Lower lobe of right lung (tissue), 2 donors: ENCODE measurements around the gene REPS2. TPM values are rescaled to one million over a fixed set of nuclear protein-coding genes. Genes with fewer than 3 reads are reported as not detected.
A peak's percentile ranks its signal among the peaks of the same experiment; 100 is the strongest.

Experiments
- ATAC-seq, 2 donors: fragments of 200-7000 bp; cut with Tn5 transposase; one replicate each; pipeline ENCODE4 v1.9.1; 2020 to 2022; ENCODE audit warnings: mild to moderate bottlenecking in 2 of 2, moderate library complexity in 2 of 2
- DNase-seq: peaks from one replicate; pipeline ENCODE4 v3.0.0-alpha.2; 2020
- H3K27ac ChIP-seq: fragments of 200-600 bp; one replicate; pipeline ENCODE4 v1.8.0; 2022
- H3K27me3 ChIP-seq: fragments of 200-600 bp; one replicate; pipeline ENCODE4 v1.8.0; 2022; ENCODE audit warnings: low read depth
- H3K36me3 ChIP-seq: fragments of 200-600 bp; one replicate; pipeline ENCODE4 v1.8.0; 2022; ENCODE audit warnings: mild to moderate bottlenecking
- H3K4me1 ChIP-seq: fragments of 200-600 bp; one replicate; pipeline ENCODE4 v1.8.0; 2022
- H3K4me3 ChIP-seq: fragments of 200-600 bp; one replicate; pipeline ENCODE4 v1.8.0; 2022; ENCODE audit warnings: mild to moderate bottlenecking
- H3K9me3 ChIP-seq: fragments of 200-600 bp; one replicate; pipeline ENCODE4 v1.8.0; 2022
- intact Hi-C: fragments of 100-400 bp; cut with DNase I; formaldehyde crosslinking; loops from one replicate; pipeline ENCODE4 v1.11.0; 2022
- total RNA-seq: library from RNA; stranded (reverse); fragmentation: NEBNext Ultra II Directional; extraction: Animal tissue kit (Norgen Biotek cat#: 25700); gene quantifications from one replicate; pipeline ENCODE4 v1.2.1, GENCODE V29; 2021
- TF ChIP-seq, protein P1 (sequence below): fragments of 200-600 bp; IDR thresholded peaks from one replicate; pipeline ENCODE4 v1.8.0; 2022; ENCODE audit warnings: antibody characterized with exemption, mild to moderate bottlenecking
- donor health status: DM: no; HTN: yes; CAD: no; lungs with severe emphysema.

The REPS2 gene
- total RNA-seq, 1 donor from 2014 or later: 18.5 TPM

DNA sequence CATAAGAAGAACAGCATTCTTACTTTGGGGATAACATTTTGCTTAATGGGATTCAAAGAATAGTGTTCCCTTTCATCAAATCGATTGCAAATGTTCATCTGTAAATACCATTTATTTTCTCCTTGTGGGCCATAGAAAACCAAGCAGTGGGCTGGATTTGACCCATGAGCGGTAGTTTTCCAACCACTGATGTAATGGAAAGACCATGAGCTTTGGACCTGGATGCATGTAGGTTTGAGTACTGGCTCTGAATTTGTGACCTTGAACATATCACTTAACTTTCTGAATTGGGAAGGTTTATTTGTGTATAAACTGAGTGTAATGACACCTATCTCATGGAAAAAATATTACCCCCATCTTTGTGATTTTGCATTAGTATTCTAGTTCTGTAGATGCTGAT, 54.3 kb downstream of the REPS2 start:
- ATAC-seq: no peak

DNA sequence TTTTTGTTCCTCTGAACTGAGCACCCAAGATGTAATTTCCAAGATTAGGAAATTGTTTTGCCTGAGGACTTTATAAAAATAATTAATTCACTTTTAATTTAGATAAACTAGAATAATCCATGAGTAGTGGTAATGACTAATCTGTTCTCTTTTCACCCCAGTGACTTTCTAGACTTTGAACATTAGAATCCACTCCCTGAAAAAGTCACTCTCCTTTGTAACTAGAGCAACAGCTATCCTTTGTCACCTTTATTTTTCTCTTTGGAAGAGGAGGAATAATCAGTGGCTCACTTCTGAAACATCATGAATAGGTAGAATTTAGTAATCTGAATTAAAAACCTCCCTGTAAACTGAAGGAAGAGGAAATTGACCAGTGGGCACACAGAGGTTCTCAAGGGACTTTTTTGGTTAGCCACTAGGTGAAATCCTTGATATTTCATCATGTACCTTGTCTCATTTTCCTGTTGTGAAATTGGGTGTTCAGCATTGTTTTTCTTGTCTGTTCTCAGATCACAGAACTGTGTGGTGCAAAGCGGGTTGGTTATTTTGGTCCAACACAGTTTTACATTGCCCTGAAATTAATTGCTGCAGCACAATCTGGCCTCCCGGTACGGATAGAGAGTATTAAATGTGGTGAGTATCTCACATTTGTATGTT, 59.4 kb downstream of the REPS2 start:
- Histone ChIP-seq H3K27me3 (no peaks in the 10 kb centered on the region), H3K9me3 (no peaks in the 10 kb centered on the region), H3K4me3 (no peak overlapping the region), H3K36me3 (no peaks in the 10 kb centered on the region), H3K4me1 (no peaks in the 10 kb centered on the region), H3K27ac (no peak overlapping the region)
- DNase-seq (no peak), ATAC-seq (no peak)
- TF ChIP-seq, protein P1, sequence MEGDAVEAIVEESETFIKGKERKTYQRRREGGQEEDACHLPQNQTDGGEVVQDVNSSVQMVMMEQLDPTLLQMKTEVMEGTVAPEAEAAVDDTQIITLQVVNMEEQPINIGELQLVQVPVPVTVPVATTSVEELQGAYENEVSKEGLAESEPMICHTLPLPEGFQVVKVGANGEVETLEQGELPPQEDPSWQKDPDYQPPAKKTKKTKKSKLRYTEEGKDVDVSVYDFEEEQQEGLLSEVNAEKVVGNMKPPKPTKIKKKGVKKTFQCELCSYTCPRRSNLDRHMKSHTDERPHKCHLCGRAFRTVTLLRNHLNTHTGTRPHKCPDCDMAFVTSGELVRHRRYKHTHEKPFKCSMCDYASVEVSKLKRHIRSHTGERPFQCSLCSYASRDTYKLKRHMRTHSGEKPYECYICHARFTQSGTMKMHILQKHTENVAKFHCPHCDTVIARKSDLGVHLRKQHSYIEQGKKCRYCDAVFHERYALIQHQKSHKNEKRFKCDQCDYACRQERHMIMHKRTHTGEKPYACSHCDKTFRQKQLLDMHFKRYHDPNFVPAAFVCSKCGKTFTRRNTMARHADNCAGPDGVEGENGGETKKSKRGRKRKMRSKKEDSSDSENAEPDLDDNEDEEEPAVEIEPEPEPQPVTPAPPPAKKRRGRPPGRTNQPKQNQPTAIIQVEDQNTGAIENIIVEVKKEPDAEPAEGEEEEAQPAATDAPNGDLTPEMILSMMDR: no peak
- intact Hi-C loops: no loop called here

More for the DNA sequence above, 54.3 kb downstream of the REPS2 start:
- no peaks in the 10 kb centered on the region for H3K27me3 ChIP-seq
- H3K36me3 ChIP-seq: no peaks in the 10 kb centered on the region
- H3K27ac ChIP-seq: no peak overlapping the region
- H3K4me1 ChIP-seq: no peaks in the 10 kb centered on the region
- intact Hi-C loops: no loop called here
- no peak for DNase-seq
- no peak overlapping the region for H3K4me3 ChIP-seq
- H3K9me3 ChIP-seq: no peaks in the 10 kb centered on the region
- TF ChIP-seq, protein P1: no peak

DNA sequence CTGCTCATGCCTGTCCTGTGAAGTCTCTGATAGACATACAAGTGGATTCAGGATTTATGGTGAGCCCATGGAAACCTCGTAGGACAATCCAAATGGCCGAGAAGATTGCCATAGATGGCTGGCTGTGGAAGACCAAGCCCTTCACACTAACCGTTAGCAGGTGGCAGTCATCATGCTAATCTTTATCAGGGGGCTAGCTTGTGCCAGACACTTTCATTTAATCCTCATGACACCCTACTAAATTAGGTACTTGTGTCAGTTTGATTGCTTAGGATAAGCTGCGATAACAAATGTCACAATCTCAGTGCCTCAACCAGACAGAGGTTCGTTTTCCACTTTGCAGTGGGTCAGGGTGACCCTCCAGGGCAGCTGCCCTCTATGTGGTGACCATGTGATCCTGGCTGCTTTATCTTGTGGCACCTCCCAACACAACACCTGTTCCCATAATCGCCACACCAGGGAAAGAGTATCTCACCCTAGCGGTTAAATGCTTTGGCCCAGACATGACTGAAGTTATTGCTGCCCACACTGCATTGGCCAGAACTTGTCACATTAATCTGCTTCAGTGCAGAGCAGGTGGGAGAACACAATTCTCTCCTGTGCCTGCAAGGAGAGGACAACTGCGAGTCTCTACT, 60.8 kb downstream of the REPS2 start:
- Histone ChIP-seq H3K27ac (no peak overlapping the region), H3K9me3 (no peaks in the 10 kb centered on the region), H3K4me1 (no peaks in the 10 kb centered on the region), H3K4me3 (no peak overlapping the region), H3K36me3 (no peaks in the 10 kb centered on the region), H3K27me3 (no peaks in the 10 kb centered on the region)
- TF ChIP-seq, protein P1: peak; percentile 26
- peak in 1 of 2 donors; percentile 38 for ATAC-seq
- intact Hi-C loops: no loop called here
- DNase-seq: no peak

DNA sequence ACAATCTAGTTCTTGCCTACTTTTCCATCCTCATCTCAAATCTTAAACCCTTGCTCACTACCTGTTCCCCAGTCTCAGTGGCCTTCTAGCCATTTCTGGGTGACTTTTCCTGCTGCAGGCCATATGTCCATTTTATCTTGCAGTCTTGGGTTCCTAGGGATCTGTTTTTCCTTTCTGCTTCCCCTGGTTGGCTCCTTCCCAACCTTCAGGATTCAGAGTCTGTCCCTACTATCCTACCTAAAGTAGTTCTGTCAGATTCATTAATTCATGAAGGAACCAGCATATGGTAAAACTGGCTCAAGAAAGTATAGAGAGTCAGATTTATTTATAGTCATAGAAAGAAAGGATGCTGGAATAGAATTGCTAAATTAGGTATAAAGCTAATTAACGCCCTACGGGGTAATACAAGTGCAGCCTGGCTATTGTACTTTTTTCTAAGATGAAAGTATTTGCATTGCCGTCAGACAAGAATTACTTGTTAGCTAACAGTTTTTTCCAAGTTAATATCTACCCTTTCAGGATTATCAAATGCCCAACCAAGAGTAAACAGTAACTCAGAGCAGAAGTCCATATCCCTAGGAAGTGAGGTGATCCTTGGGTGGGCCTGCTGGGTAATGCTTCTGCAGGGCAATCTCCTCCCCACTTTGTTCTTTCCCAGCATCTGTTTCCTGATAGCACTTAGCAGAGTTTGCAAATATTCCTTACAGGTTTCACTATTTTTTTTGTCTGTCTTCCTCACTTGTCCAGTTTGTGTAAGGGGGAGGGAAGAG, 63.6 kb downstream of the REPS2 start:
- DNase-seq (no peak), ATAC-seq (peak in 1 of 2 donors; percentile 43)
- intact Hi-C loops: no loop called here
- H3K36me3 ChIP-seq: no peaks in the 10 kb centered on the region
- no peaks in the 10 kb centered on the region for H3K9me3 ChIP-seq
- H3K4me1 ChIP-seq: no peaks in the 10 kb centered on the region
- no peak overlapping the region for H3K4me3 ChIP-seq
- no peak overlapping the region for H3K27ac ChIP-seq
- no peaks in the 10 kb centered on the region for H3K27me3 ChIP-seq
- TF ChIP-seq, protein P1: no peak

DNA sequence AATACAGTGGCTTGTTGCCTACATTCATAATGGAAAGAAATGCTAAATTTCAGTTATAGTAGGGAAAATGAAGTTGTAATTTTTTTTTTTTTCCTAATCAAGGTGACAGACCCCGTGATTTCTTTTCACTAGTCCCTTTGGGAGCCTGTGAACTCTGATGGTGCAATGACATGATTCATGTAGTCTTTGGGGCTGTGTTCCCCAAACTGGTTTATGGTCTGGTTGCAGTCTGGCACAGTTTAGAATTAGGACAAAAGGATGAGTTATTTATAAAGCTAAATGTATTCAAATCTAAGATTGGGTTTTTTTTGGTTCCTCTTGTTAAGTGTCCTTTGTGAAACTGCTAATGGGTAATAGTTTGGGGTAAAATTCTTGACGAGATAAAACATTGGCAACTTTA, 66.0 kb downstream of the REPS2 start:
- intact Hi-C loops: no loop called here

More for the DNA sequence above, 66.0 kb downstream of the REPS2 start:
- DNase-seq (no peak), ATAC-seq (no peak)
- H3K36me3 ChIP-seq: no peaks in the 10 kb centered on the region
- no peaks in the 10 kb centered on the region for H3K4me1 ChIP-seq
- no peak overlapping the region for H3K27ac ChIP-seq
- H3K27me3 ChIP-seq: no peaks in the 10 kb centered on the region
- H3K4me3 ChIP-seq: no peak overlapping the region
- H3K9me3 ChIP-seq: no peaks in the 10 kb centered on the region
- TF ChIP-seq, protein P1: no peak
